Effector CD8-positive, alpha-beta T cell (primary cell): ENCODE measurements around the gene DNAJC19.
"Not testable (repeated sequence)": the region's sequence is repeated elsewhere in the genome, so short reads cannot be mapped to it uniquely, and the experiment has no call there.

Source experiments
- DNase-seq: peaks from one replicate; lab custom pipeline; 2025; lab: John Stamatoyannopoulos, UW
- total RNA-seq, 4 experiments: gene quantifications; one replicate each; lab custom pipeline; 2026; lab: John Stamatoyannopoulos, UW

The DNAJC19 gene
- total RNA-seq, result 22.1 to 35.1 (median 27.8) reads per million in 4 experiments

DNA sequence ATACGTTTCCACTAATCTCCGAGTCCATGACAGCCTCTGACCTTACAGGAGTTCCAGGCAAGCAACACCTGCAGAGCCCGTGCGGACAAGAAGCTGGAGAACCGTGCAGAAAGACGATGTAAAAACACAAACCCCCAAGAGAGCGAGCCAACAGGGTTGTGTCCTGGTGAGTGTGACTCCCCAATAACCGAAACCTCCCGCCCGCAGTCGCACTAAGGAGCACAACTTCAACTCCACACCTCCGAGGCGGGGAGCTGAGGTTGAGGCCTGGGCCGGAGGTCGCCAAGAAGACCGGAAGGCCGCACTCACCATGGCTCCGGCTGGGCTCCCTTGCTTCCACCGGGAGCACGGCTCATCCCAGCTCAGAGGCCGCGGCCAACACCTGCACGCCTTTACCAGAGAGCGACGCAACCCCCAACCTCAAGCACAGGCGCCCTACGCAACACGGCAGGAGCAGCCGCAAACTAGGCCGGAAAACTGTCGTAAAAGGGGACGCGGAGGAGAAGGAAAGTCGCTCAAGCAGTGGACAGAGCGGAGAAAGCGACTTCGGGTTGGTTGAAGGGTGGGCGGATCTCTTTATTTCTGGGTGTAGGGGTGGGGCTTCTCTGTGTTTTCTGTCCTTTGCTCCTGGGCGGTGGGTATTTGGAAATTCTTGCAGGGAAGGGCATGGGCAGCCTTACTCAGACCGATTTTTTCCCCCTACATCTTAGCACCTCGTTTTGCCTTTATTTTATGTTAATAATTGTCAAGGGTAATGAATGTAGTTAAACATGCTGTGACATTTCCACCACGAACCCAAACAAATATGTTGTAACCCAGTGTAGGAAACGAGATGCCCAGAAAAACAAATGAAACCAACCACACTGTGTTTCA lies at the start of gene DNAJC19:
Gene DNAJC19 (minus strand): TSS at position 446 of the 873 bp plus-strand sequence. CDS start 134 bp downstream, at position 312.
- peak; percentile 85 for DNase-seq

DNA sequence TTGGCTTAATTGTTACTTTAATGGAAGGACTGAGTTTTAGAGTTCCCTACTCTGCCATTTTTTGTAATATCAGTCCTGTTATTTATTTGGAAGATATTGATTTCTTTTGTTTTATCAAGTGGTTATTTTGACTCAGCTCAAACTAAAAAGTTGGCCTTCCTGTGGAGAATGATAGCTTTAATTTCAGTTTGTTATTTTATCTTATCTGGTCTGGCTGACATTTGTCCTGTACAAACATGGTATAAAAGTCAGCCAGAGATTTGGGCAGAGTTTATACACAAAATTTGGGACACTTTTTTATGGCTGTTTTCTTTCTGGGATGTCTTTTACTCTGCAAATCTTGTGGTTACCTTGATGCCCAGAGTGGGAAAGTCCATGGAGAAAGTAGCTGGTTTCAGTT lies 41.4 kb upstream of the DNAJC19 start:
- DNase-seq, result no peak

DNA sequence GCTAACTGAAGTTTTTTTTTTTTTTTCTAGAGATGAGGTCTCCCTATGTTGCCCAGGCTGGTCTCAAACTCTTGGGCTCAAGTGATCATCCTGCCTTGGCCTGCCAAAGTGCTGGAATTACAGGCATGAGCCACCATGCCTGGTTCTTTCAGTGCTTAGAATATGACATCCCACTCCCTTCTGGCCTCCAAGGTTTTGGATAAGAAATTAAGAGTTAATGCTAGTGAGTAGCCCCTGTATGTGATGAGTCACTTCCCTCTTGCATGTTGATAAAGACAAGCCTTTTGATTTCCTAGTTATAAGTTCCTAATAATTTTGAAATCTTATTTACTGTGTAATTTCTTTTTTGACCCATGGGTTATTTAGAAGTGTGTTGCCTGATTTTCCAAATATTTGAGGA lies 35.7 kb upstream of the DNAJC19 start:
- DNase-seq, result no peak

DNA sequence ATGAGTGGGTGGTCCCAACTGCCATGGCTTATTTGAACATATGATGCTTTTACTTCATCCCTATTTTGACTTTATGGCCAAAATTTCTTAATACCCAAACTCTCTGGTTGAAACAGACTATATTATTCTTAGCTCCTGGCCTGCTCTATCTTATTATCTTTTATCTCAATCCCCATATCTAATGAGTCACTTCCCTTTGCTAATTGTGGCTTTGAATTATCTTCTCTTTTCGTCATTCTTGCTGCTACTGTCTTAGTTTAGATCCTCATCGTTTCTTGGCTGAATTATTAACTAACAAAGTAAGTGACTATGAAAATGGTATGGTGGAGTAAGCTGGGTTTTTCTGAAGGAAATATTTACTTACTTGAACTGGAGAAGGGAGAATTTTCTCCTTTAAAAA lies 28.2 kb upstream of the DNAJC19 start:
- DNase-seq, result no peak

DNA sequence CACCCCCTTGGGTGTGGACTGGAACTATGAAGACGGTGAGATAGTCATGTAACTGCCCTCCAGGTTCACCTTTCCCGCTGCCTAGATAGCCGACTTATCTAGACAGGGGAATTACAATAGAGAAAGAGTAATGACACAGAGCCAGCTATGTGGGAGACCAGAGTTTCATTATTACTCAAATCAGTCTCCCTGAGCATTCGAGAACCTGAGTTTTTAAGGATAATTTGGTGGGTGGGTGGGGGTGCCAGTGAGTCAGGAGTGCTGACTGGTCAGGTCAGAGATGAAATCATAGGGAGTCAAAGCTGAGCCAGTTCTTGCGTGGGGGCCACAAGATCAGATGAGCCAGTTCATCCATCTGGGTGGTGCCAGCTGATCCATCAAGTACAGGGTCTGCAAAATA lies 19.7 kb upstream of the DNAJC19 start:
- no peak for DNase-seq

DNA sequence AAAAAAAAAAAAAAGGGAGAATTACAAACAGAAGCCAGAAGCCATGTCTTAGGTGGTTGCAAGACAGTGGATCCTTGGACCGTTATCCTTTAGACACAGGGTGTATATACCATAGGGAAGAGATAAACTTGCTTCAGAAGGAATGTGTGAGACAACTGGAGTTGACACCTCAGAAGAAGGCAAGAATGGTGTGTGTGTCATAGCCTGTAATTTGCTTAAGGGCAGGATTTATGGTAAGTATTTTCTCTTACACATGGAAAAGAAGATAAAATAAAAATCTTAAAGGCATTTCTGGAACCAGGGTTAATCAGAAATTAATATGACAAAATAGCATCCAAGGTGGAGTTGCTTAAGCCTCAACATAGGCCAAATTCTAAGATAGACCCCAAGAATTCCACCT lies 19.3 kb upstream of the DNAJC19 start:
- DNase-seq, result no peak

DNA sequence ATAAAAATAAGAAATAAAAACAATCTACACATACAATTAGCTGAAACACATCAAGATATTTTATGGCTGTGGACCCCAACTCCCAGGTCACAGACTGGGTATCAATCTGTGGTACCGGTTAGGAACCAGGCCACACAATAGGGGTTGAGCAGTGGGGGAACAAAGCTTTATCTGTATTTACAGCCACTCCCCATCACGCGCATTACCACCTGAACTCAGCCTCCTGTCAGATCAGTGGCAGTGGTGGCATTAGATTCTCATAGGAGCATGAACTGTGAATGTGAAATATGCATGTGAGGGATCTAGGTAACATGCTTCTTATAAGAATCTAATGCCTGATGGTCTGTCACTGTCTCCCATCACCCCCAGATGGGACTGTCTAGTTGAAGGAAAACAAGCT lies 17.7 kb upstream of the DNAJC19 start:
- DNase-seq, result no peak

DNA sequence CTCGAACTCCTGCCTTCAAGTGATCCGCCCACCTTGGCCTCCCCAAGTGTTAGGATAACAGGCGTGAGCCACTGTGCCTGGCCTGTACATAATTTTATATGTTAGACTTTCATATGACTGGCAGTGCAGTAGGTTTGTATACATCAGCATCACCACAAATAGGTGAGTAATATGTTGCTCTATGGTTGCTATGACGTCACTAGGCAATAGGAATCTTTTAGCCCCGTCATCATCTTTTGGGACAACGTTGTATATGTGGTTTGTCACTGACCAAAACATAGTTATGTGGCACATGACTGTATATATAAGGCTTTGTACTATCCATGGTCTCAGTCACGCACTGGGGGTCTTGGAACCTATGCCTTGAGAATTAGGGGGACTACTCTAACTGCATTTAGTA lies 17.0 kb upstream of the DNAJC19 start:
- DNase-seq, result no peak

DNA sequence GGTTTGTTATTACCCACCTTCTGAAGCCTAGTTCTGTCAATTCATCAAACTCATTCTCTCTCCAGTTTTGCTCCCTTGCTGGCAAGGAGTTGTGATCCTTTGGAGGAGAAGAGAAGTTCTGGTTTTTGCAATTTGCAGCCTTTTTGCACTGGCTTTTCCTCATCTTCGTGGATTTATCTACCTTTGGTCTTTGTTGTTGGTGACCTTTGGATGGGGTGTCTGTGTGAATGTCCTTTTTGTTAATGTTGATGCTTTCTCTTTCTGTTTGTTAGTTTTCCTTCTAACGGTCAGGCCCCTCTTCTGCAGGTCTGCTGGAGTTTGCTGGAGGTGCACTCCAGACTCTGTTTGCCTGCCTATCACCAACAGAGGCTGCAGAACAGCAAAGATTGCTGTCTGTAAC lies 13.9 kb upstream of the DNAJC19 start:
- DNase-seq, result not testable (repeated sequence)

DNA sequence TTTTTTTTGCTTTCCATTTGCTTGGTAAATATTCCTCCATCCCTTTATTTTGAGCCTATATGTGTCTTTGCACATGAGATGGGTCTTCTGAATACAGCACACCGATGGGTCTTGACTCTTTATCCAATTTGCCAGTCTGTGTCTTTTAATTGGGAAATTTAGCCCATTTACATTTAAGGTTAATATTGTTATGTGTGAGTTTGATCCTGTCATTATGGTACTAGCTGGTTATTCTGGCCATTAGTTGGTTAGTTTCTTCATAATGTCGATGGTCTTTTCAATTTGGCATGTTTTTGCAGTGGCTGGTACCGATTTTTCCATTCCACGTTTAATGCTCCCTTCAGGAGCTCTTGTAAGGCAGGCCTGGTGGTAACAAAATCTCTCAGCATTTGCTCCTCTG lies 12.8 kb upstream of the DNAJC19 start:
- not testable (repeated sequence) for DNase-seq

DNA sequence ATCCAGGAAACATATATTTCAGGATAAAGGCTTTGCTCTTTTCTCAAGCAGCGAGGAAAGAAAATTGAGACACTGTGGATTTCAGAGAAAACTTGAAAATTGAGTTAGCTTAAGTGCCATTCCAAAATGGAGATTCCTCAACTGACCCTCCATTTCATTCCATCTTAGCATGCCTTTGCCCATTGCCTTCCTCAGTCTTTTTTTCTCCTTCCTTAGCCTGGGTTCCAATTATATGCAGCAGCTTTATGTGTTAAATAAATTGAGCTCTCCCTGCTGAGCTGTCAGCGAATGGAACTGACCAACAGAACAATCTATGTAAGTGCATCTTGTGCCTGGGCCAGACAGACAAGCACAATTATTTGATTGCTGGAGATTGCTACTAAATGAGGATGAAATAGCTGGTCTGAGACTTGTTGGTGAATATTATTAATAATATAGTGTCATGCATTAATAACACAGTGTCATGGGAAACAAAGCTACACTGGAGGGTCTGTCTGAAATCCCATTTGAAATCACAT lies 6.9 kb upstream of the DNAJC19 start:
- no peak for DNase-seq

DNA sequence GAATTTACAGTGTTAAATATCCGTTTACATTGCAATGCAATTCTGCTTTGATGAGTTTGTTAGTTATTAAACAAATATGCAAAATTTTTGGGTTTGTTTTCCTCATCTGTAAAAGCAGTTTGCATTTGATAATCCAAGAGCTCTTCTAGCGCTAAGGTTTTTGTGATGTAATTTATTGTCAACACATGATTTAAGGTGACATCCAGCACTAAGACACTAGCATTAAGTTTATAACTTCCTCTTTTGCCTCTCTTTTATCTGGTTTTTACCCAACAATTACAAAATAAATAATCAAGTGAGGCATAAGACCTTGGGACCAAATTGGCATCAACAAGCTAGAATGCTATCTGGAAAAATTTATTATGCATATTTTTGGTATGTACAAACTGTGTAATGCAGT lies 969 bp upstream of the DNAJC19 start:
- DNase-seq, result no peak

DNA sequence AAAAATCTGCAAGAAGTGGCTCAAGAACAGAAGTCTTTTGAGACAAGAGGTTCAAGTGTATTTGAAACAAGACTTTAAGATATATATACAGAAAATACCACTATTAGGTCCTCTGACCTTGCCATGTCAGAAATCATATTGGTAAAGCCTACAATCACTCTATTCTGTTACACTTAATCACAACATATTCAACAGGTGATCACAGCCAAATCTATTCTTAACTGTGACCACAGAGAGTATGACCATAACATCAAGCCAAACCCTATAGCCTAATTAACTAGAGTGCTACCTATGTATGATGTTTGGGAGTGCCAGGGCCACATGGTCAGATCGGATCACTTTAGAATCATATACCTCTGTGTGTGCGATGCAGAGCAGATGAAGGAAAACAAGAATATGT lies 2.2 kb downstream of the DNAJC19 start:
- DNase-seq, result no peak

DNA sequence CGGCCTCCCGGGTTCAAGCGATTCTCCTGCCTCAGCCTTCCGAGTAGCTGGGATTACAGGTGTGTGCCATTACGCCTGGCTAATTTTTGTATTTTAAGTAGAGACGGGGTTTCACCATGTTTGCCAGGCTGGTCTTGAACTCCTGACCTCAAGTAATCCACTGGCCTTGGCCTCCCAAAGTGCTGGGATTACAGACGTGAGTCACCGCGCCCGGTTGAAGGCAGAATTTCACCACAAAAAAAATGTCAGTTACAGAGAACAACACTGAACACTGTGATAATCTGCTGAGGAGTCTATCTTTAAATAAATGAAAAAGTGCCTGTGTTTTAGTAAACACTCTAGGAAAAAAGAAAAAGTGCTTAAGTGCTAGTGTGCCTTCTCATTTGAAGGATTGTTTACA lies 3.2 kb downstream of the DNAJC19 start:
- not testable (repeated sequence) for DNase-seq

DNA sequence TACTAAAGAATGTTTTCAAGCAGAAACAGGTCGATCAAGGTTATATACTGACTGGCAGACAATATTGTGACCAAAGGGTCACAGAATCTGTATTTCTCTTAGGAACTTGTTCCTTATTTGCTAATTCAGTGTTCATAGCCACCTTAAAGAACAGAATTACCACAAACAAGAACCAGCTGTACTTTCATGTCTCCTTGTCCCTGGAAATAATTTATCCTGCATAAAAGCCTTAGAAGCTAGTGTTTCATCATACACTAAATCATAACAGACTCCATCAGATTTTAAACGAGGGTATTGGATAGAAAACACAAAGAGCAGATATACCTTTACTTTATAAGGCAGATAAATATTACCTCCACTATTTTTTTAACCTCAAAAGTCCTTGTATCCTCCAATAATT lies 6.4 kb downstream of the DNAJC19 start:
- no peak for DNase-seq

DNA sequence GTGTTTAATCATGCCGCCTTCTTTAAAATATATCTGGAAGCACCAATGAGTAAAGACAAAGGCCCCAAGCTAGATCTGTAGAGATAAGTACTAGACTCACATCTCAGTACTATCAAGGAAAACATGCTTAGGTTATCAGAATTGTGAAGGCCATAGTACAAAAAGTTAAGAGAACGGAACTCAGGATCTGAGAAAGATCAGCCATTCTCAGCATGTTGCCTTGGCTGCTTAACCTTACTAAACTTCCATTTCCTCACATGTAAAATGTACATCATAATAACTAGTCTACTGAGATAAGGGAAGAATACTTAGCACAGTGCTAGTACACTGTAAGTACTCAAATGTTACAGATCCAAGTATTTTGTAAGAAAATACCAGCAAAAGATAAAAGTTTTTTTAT lies 7.6 kb downstream of the DNAJC19 start:
- no peak for DNase-seq

DNA sequence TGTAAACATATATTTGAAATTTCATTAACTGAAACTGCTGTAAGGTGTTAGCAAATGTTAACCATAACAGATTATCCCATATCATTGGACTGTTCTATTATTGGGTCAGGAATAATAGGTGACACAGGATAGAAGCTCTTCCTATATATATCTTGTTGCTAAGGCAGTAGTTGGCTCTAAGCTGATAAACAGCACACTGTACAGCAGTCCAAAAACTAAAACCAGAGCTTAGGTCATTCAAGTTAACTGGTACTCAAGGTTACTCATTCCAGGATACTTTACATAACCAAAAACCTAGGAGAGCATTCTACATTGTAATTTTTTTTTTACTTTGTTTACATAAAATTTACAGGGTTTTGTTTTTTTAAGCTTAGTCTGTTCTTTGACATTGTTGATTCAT lies 8.9 kb downstream of the DNAJC19 start:
- no peak for DNase-seq

DNA sequence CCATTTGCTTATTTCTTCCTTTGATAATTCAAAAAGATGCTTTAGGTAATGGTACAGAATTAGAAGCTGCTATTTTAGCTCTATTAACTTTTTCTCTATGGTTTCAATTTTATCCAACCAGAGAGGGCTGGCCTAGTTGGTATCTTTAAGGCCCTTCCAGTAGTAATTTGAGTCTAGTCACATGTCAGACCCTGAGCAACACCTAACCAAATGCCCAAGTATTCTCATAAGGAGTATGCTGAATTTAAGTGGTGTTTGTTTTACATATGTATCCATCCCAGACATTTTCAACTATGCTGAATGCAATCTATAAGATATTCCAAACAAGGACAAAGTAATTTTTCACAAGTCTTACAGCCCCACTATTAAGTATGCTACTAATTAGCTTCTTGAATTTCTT lies 9.6 kb downstream of the DNAJC19 start:
- no peak for DNase-seq

DNA sequence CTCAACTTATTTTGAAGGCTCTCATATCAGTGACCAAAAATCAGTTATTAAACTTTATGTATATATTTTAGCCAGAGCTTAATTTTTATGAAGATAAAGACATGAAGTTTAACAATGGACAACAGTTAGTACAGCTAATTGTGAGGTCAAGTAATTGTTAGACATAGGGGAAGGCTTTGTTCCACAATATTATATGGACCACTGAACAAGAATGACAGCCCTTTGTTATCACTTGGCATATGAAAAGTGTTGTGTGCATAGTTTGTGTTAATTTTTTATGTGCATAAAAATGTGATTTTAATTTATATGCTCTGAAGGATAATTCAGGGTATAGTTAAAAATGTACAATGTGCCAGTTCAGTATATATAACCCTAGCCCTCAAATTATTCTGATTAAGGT lies 12.0 kb downstream of the DNAJC19 start:
- DNase-seq, result no peak

DNA sequence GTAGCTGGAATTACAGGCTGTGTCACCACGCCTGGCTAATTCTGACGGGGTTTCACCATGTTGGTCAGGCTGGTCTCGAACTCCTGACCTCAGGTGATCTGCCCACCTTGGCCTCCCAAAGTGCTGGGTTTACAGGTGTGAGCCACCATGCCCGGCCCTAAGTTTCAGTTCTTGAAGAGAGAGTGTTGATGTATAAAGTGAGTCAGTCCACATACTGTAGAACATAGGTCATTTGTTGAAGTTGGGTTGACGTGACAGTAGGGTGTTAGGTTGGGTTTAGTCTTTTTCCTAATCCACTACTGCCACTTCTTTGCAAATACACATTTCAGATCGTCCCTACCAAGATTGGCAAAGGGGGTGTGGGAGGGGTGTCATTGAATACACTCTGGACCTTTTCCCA lies 15.2 kb downstream of the DNAJC19 start:
- DNase-seq, result no peak

DNA sequence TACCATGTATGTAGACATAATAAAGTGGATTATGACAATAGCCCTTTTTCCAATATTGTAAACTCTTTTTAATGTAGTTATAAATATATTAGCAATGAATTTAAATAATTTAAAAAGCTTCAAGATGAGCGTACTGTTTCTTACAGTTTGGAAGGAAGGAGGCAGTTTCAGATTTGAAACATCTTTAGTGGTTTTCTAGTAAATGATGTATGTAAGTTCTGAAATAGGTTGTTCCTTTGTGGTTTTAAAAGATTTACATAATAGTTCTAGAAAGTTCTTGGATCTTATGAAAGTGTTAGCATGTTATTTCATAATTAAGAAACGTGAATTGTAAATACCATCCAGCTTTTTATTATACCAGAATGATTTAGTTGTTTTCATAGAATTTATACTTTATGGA lies 16.0 kb downstream of the DNAJC19 start:
- DNase-seq, result no peak

DNA sequence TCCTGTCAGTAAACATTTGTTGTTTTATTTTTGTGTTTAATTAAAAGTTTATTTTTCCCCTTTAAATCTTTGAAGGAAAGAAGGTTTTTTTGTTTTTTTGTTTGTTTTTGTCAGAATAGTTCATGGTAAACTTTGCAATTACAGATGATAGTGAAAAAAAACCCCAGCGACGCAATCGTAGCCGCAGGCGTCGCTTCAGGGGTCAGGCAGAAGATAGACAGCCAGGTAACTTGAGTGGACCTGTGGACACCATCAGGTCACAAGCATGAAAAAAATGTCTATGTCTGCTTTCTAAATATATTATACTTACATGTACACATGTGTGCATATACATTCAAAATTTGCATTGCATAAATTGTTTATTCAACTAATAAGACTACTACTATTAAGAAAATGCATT lies 18.6 kb downstream of the DNAJC19 start:
- no peak for DNase-seq

DNA sequence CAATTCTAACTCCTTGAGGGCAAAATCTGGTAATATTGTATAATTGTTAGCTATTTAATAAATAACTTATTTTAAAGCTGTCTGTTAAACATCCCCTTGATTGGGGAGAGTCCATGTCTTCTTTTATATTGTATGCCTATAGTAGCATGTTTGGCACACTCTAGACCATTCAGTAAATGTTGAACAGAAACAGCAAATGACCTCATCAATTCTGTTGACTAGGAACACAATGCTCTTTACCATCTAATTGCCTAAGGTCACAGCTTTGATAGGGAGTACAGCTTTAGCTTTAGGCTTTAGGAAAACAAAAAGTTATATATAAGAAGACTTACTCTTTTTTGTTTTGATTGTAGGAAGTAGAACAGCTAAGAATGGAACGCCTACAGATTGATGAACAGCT lies 27.0 kb downstream of the DNAJC19 start:
- DNase-seq, result no peak

DNA sequence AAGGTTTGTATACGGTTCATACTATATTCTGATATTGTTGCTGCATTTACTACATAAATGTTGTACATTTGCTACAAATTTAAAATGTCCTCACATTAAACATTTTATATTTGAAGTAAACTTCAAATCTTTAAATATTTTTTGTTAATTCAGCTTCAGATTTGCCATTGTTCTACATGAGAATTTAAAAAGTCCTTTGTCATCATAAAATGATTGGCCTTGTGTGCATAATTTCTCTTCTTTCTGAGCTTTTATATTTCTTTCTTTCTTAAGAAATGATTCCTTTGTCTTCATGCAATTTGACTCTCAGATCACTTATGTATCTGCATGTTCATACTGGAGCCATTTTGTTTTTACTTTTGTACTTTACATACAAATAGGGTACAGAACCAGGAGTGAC lies 28.0 kb downstream of the DNAJC19 start:
- no peak for DNase-seq
